Activated CD4-positive, alpha-beta memory T cell treated with anti-CD3 and anti-CD28 coated beads, Interleukin-2, amount 10 ng/mL, durations not matched to agents 7 days and 5 days (primary cell): ENCODE data around the gene THG1L. TPM values are rescaled to one million over a fixed set of nuclear protein-coding genes. Genes with fewer than 3 reads are reported as not detected.
"Not testable (repeated sequence)": the region's sequence is repeated elsewhere in the genome, so short reads cannot be mapped to it uniquely, and the experiment has no call there.

Source experiments
- CTCF ChIA-PET: fragments of 350-600 bp; sonication (Branson Sonifier 250); formaldehyde crosslinking; loops from one replicate; lab custom pipeline; 2021; ENCODE audit warnings: antibody characterized with exemption, inconsistent platforms; lab: Charles Lee
- POLR2A ChIA-PET: fragments of 350-600 bp; sonication (Branson Sonifier 250); formaldehyde crosslinking; loops from one replicate; lab custom pipeline; 2021; ENCODE audit warnings: antibody characterized with exemption; lab: Charles Lee
- DNase-seq: peaks from one replicate; pipeline ENCODE4 v3.0.0-alpha.2; 2020
- H3K27ac Mint-ChIP-seq: one replicate; pipeline ENCODE4 v1.8.0; 2021; ENCODE audit warnings: mild to moderate bottlenecking, mixed read lengths
- H3K27me3 Mint-ChIP-seq: one replicate; pipeline ENCODE4 v1.8.0; 2021; ENCODE audit warnings: mixed read lengths
- H3K36me3 Mint-ChIP-seq: one replicate; pipeline ENCODE4 v1.8.0; 2021; ENCODE audit warnings: low read depth, mixed read lengths
- H3K4me1 Mint-ChIP-seq: one replicate; pipeline ENCODE4 v1.8.0; 2021; ENCODE audit warnings: mixed read lengths
- H3K4me3 Mint-ChIP-seq: one replicate; pipeline ENCODE4 v1.8.0; 2021; ENCODE audit warnings: mild to moderate bottlenecking, mixed read lengths
- H3K9me3 Mint-ChIP-seq: one replicate; pipeline ENCODE4 v1.8.0; 2021; ENCODE audit warnings: mixed read lengths
- total RNA-seq, 2 experiments: library from RNA; stranded (reverse); gene quantifications; one replicate each; pipeline ENCODE4 v1.2.3, GENCODE V29; 2021

The THG1L gene
- total RNA-seq = 10 to 100 TPM; 10.6 to 11.4 TPM

- Mint-ChIP-seq H3K27ac (peak within 1 kb of the TSS; percentile 84), H3K4me3 (peak within 1 kb of the TSS; percentile 80), H3K4me1 (peaks cover 30% of the 10 kb centered on the region), H3K27me3 (no peaks in the 10 kb centered on the region), H3K36me3 (peaks cover 6% of the 10 kb centered on the region), H3K9me3 (peaks cover 2% of the 10 kb centered on the region)
- DNase-seq = peak; percentile 98
- ChIA-PET CTCF (interaction anchor here (0.9 to 6.4 kb wide), 10 partner anchors 11 to 403 kb away, joined by 3 to 62 read pairs (median 5); partner anchors contain the start of gene LSM11), POLR2A (interaction anchor here (0.6 to 2.1 kb wide), 10 partner anchors 13 to 589 kb away, joined by 3 to 10 read pairs (median 3); partner anchors contain the start of genes MED7 and NIPAL4)
Measured at GRCh38 chr5:157731272-157732129, at the start of gene THG1L. TSS of gene THG1L (plus strand) at chr5:157731420. CDS start at chr5:157731441, 21 bp downstream.

- no peak for DNase-seq
- Mint-ChIP-seq H3K36me3 (no peaks in the 10 kb centered on the region), H3K27ac (no peak overlapping the region), H3K27me3 (no peaks in the 10 kb centered on the region), H3K4me1 (no peaks in the 10 kb centered on the region), H3K9me3 (no peaks in the 10 kb centered on the region), H3K4me3 (no peak overlapping the region)
- CTCF ChIA-PET = interaction anchor here (0.7 to 1.6 kb wide), 3 partner anchors 8 to 56 kb away, joined by 3 to 7 read pairs (median 4); no protein-coding TSS in a partner anchor
- POLR2A ChIA-PET = no interaction called here
Measured at GRCh38 chr5:157682257-157682656, 49.0 kb upstream of the THG1L start.

- H3K9me3 Mint-ChIP-seq, DNase-seq, CTCF ChIA-PET, H3K4me1 Mint-ChIP-seq, H3K4me3 Mint-ChIP-seq, POLR2A ChIA-PET, H3K27ac Mint-ChIP-seq, H3K27me3 Mint-ChIP-seq, H3K36me3 Mint-ChIP-seq: not testable (repeated sequence)
Measured at GRCh38 chr5:157686276-157687197, 44.7 kb upstream of the THG1L start.

GRCh38 chr5:157687198-157687554, 44.0 kb upstream of the THG1L start:
- Mint-ChIP-seq H3K27me3 (peaks cover 1% of the 10 kb centered on the region), H3K36me3 (peaks cover 5% of the 10 kb centered on the region), H3K4me1 (no peaks in the 10 kb centered on the region), H3K4me3 (no peak overlapping the region), H3K27ac (no peak overlapping the region), H3K9me3 (peaks cover 9% of the 10 kb centered on the region)
- no peak for DNase-seq
- ChIA-PET POLR2A (no interaction called here), CTCF (no interaction called here)

GRCh38 chr5:157689942-157690689, 41.1 kb upstream of the THG1L start:
- CTCF ChIA-PET = interaction anchor here (0.6 to 2.4 kb wide), 15 partner anchors 9 to 214 kb away, joined by 3 to 9 read pairs (median 4); no protein-coding TSS in a partner anchor
- peaks cover 1% of the 10 kb centered on the region for H3K27me3 Mint-ChIP-seq
- peaks cover 5% of the 10 kb centered on the region for H3K36me3 Mint-ChIP-seq
- H3K27ac Mint-ChIP-seq = no peak overlapping the region
- no peak overlapping the region for H3K4me3 Mint-ChIP-seq
- H3K9me3 Mint-ChIP-seq = peaks cover 9% of the 10 kb centered on the region
- POLR2A ChIA-PET = no interaction called here
- no peaks in the 10 kb centered on the region for H3K4me1 Mint-ChIP-seq
- DNase-seq = peak; percentile 38

- no peak for DNase-seq
- Mint-ChIP-seq H3K27me3 (peaks cover 1% of the 10 kb centered on the region), H3K4me1 (no peaks in the 10 kb centered on the region), H3K4me3 (no peak overlapping the region), H3K36me3 (peaks cover 5% of the 10 kb centered on the region), H3K27ac (no peak overlapping the region), H3K9me3 (peaks cover 9% of the 10 kb centered on the region)
- CTCF ChIA-PET = interaction anchor here (0.6 to 2.4 kb wide), 13 partner anchors 9 to 133 kb away, joined by 3 to 9 read pairs (median 4); no protein-coding TSS in a partner anchor
- POLR2A ChIA-PET = no interaction called here
Measured at GRCh38 chr5:157690690-157691433, 40.4 kb upstream of the THG1L start.

- H3K27me3 Mint-ChIP-seq, H3K4me3 Mint-ChIP-seq, H3K4me1 Mint-ChIP-seq, POLR2A ChIA-PET, H3K27ac Mint-ChIP-seq, DNase-seq, H3K36me3 Mint-ChIP-seq: not testable (repeated sequence)
- peaks cover 18% of the 10 kb centered on the region for H3K9me3 Mint-ChIP-seq
- CTCF ChIA-PET = interaction anchor here (1.7 kb wide), 1 partner anchor 25 kb away, joined by 6 read pairs; no protein-coding TSS in a partner anchor
Measured at GRCh38 chr5:157693816-157694215, 37.4 kb upstream of the THG1L start.

GRCh38 chr5:157696154-157696553, 35.1 kb upstream of the THG1L start:
- DNase-seq, CTCF ChIA-PET, H3K27me3 Mint-ChIP-seq, H3K4me3 Mint-ChIP-seq, H3K36me3 Mint-ChIP-seq, H3K4me1 Mint-ChIP-seq, H3K27ac Mint-ChIP-seq, POLR2A ChIA-PET: not testable (repeated sequence)
- H3K9me3 Mint-ChIP-seq = peaks cover 17% of the 10 kb centered on the region

GRCh38 chr5:157698674-157699073, 32.5 kb upstream of the THG1L start:
- DNase-seq, CTCF ChIA-PET, H3K27ac Mint-ChIP-seq, POLR2A ChIA-PET, H3K4me1 Mint-ChIP-seq, H3K36me3 Mint-ChIP-seq, H3K27me3 Mint-ChIP-seq, H3K4me3 Mint-ChIP-seq: not testable (repeated sequence)
- H3K9me3 Mint-ChIP-seq = peaks cover 13% of the 10 kb centered on the region

GRCh38 chr5:157703736-157704135, 27.5 kb upstream of the THG1L start:
- no peaks in the 10 kb centered on the region for H3K36me3 Mint-ChIP-seq
- H3K27me3 Mint-ChIP-seq = peaks cover 8% of the 10 kb centered on the region
- CTCF ChIA-PET = no interaction called here
- DNase-seq = no peak
- POLR2A ChIA-PET = no interaction called here
- H3K9me3 Mint-ChIP-seq = peaks cover 5% of the 10 kb centered on the region
- H3K4me1 Mint-ChIP-seq = no peaks in the 10 kb centered on the region
- H3K4me3 Mint-ChIP-seq = no peak overlapping the region
- H3K27ac Mint-ChIP-seq = no peak overlapping the region

- POLR2A ChIA-PET = no interaction called here
- H3K4me3 Mint-ChIP-seq = no peak overlapping the region
Measured at GRCh38 chr5:157708866-157709265, 22.4 kb upstream of the THG1L start.

More at GRCh38 chr5:157708866-157709265, 22.4 kb upstream of the THG1L start:
- DNase-seq = no peak
- no peak overlapping the region for H3K27ac Mint-ChIP-seq
- CTCF ChIA-PET = interaction anchor here (1.0 to 2.6 kb wide), 2 partner anchors 8 to 9 kb away, joined by 3 to 9 read pairs; no protein-coding TSS in a partner anchor
- H3K36me3 Mint-ChIP-seq = peaks cover 2% of the 10 kb centered on the region
- H3K4me1 Mint-ChIP-seq = peaks cover 15% of the 10 kb centered on the region
- H3K27me3 Mint-ChIP-seq = peaks cover 8% of the 10 kb centered on the region
- no peaks in the 10 kb centered on the region for H3K9me3 Mint-ChIP-seq
